DOHH2 (cell line): ENCODE data around the gene SLC37A1.

ENCODE experiments used
- H3F3A ChIP-seq: fragments of 200-600 bp; sonication (generic), shearing (Covaris generic); 2 replicates; pipeline ENCODE4 v1.6.0; 2016; ENCODE audit warnings: antibody characterized with exemption, mild to moderate bottlenecking; ENCODE audit not compliant: control insufficient read depth, insufficient read depth
- H3K27ac ChIP-seq: fragments of 200-600 bp; sonication (generic); 2 replicates; pipeline ENCODE4 v1.5.1; 2014; ENCODE audit warnings: low read depth, mild to moderate bottlenecking, low read length, moderate library complexity
- H3K27me3 ChIP-seq: fragments of 200-600 bp; sonication (generic); 2 replicates; pipeline ENCODE4 v1.6.1; 2014; ENCODE audit warnings: mild to moderate bottlenecking, low read length, mixed read lengths; ENCODE audit not compliant: control insufficient read depth
- H3K36me3 ChIP-seq: fragments of 200-600 bp; sonication (generic); 2 replicates; pipeline ENCODE4 v1.6.1; 2014; ENCODE audit warnings: mild to moderate bottlenecking, low read length, moderate library complexity, mixed read lengths; ENCODE audit not compliant: control insufficient read depth
- H3K4me1 ChIP-seq: fragments of 200-600 bp; sonication (generic); 2 replicates; pipeline ENCODE4 v1.6.1; 2014; ENCODE audit warnings: mild to moderate bottlenecking, low read length, mixed read lengths; ENCODE audit not compliant: control insufficient read depth
- H3K4me2 ChIP-seq: fragments of 200-600 bp; sonication (generic); 2 replicates; pipeline ENCODE4 v1.6.0; 2014; ENCODE audit warnings: mild to moderate bottlenecking, low read length, moderate library complexity
- H3K4me3 ChIP-seq: fragments of 200-600 bp; sonication (generic); 2 replicates; pipeline ENCODE4 v1.5.1; 2014; ENCODE audit warnings: mild to moderate bottlenecking, low read length, mixed read lengths
- H3K79me2 ChIP-seq: fragments of 200-600 bp; sonication (generic); 2 replicates; pipeline ENCODE4 v1.6.1; 2014; ENCODE audit warnings: mild to moderate bottlenecking, low read length, mixed read lengths; ENCODE audit not compliant: control insufficient read depth
- H3K9me2 ChIP-seq: fragments of 200-600 bp; sonication (generic); replicated peaks from 2 replicates; pipeline ENCODE4 v1.6.1; 2014; ENCODE audit warnings: mild to moderate bottlenecking, low read length, mixed read lengths; ENCODE audit not compliant: control insufficient read depth
- H3K9me3 ChIP-seq: fragments of 200-600 bp; sonication (generic); 2 replicates; pipeline ENCODE4 v1.6.1; 2014; ENCODE audit warnings: antibody characterized with exemption, low read length, mixed read lengths; ENCODE audit not compliant: control insufficient read depth, insufficient read depth
- H4K20me1 ChIP-seq: fragments of 200-600 bp; sonication (generic); 2 replicates; pipeline ENCODE4 v1.6.0; 2014; ENCODE audit warnings: low read depth, mild to moderate bottlenecking, antibody characterized with exemption, low read length, moderate library complexity; ENCODE audit not compliant: control insufficient read depth, insufficient read depth
- CTCF ChIP-seq: fragments of 200-600 bp; sonication (generic); IDR thresholded peaks from one replicate; pipeline ENCODE4 v1.5.1; 2014; ENCODE audit warnings: antibody characterized with exemption, mild to moderate bottlenecking, low read depth, low read length; ENCODE audit not compliant: poor library complexity, severe bottlenecking
- EZH2phosphoT487 ChIP-seq: fragments of 200-600 bp; sonication (generic); IDR thresholded peaks from 2 replicates; pipeline ENCODE4 v1.6.1; 2017; ENCODE audit warnings: borderline replicate concordance, mild to moderate bottlenecking, antibody characterized with exemption, low read length, moderate library complexity, mixed read lengths

The SLC37A1 gene

GRCh38 chr21:42619166-42619565 lies 105.5 kb downstream of the SLC37A1 start:
- Histone ChIP-seq H3F3A (no peaks in the 10 kb centered on the region), H3K27me3 (peaks cover 25% of the 10 kb centered on the region), H3K79me2 (no peaks in the 10 kb centered on the region), H3K4me2 (no peak overlapping the region), H3K4me3 (no peak overlapping the region), H4K20me1 (no peaks in the 10 kb centered on the region), H3K27ac (no peak overlapping the region), H3K36me3 (no peaks in the 10 kb centered on the region), H3K4me1 (no peaks in the 10 kb centered on the region), H3K9me3 (no peaks in the 10 kb centered on the region), H3K9me2 (no peaks in the 10 kb centered on the region)
- TF ChIP-seq CTCF: no peak
- no peak for TF ChIP-seq EZH2phosphoT487

DNA sequence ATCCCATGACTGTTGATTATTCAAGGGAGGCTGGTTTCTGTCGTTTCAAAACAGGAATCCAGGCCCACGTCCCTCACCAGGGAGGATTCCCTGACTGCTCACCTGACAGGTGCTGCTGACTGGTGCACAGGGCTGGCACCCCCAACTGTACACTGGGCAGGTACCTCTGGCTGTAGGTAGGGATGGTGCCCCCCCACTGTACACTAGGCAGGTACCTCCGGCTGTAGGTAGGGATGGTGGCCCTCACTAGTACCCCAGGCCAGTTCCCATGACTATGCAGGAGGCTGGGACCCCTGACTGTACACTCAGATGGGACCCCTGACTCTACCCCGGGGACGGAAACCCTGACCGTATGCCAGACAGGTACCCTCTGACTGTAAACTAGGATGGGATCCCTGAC lies 106.2 kb downstream of the SLC37A1 start:
- H3K79me2 ChIP-seq: no peaks in the 10 kb centered on the region
- no peaks in the 10 kb centered on the region for H3F3A ChIP-seq
- no peaks in the 10 kb centered on the region for H4K20me1 ChIP-seq
- H3K27me3 ChIP-seq: peaks cover 23% of the 10 kb centered on the region
- H3K4me3 ChIP-seq: no peak overlapping the region
- no peak overlapping the region for H3K4me2 ChIP-seq
- no peaks in the 10 kb centered on the region for H3K9me2 ChIP-seq
- H3K27ac ChIP-seq: no peak overlapping the region
- H3K9me3 ChIP-seq: no peaks in the 10 kb centered on the region
- H3K36me3 ChIP-seq: no peaks in the 10 kb centered on the region
- TF ChIP-seq CTCF (no peak), EZH2phosphoT487 (no peak)
- H3K4me1 ChIP-seq: no peaks in the 10 kb centered on the region

DNA sequence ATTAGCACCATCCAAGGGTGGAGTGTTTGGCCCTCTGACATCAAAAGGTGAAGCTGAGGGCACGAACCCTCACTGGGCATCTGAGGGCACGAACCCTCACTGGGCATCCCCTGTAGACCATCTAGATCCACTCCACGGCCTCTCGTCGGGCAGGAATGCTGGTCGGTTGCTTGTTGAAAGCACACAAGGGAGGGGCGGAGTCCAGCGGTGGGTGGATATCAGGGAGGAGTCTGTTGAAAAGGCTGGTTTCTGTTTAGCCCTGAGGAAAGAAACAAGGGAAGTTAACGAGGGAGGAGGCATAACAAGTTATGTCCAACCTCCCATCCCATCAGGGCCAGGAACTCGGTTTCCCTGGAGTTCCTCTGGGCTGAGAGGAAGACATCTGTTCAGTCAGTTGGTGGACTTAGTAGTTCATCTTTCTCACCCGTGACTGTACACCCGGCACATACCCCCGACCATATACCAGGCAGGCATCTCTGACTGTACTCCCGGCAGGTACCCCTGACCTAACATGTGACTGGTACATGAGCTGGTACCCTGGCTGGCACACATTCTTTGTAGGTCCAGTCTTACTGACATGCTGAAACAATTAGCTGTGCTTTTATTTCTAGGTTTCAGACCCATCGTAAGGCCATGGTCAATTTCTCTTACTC lies 107.6 kb downstream of the SLC37A1 start:
- H3K4me3 ChIP-seq: no peak overlapping the region
- TF ChIP-seq EZH2phosphoT487: no peak
- TF ChIP-seq CTCF: no peak
- H3K27me3 ChIP-seq: peaks cover 25% of the 10 kb centered on the region; the same call in 1 of the 2 replicates
- no peaks in the 10 kb centered on the region for H3K9me2 ChIP-seq
- H3K4me1 ChIP-seq: no peaks in the 10 kb centered on the region
- H3K4me2 ChIP-seq: no peak overlapping the region
- H3K79me2 ChIP-seq: no peaks in the 10 kb centered on the region
- H4K20me1 ChIP-seq: no peaks in the 10 kb centered on the region
- no peaks in the 10 kb centered on the region for H3K36me3 ChIP-seq
- H3K9me3 ChIP-seq: no peaks in the 10 kb centered on the region
- H3K27ac ChIP-seq: no peak overlapping the region
- H3F3A ChIP-seq: no peaks in the 10 kb centered on the region
